ENCODE results near the gene RBBP5. TPM values are rescaled to one million over a fixed set of nuclear protein-coding genes. Genes with fewer than 3 reads are reported as not detected.

The RBBP5 gene
- total RNA-seq, 1 experiment from 2014 or later, result 19.0 TPM

DNA sequence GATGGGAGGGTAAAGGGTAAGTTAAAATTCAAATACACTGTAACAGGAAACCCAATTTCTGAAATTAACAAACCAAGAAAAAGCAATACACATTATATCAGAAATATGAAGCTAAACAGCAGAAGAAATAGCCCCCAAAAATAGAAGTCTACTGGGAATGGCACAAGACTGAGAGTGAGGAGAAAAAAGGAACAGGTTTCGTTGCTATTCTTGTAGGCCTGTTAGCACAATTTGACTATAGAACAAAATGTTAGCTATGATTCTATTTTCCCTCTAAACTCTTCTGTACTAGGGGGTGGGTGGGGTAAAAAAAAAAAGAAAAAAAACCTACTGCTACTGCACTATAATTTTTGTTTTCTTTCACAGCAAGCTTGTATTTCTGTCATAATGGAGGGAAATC lies 12.5 kb downstream of the RBBP5 start:
- Histone ChIP-seq H3K9me3 (no peaks in the 10 kb centered on the region), H3K36me3 (ENCODE audit: control insufficient read depth, insufficient read depth, low read length) (peaks cover 2% of the 10 kb centered on the region; the same call in 1 of the 2 replicates), H3K4me1 (no peaks in the 10 kb centered on the region), H3K4me3 (ENCODE audit: low read depth, low read length) (no peak overlapping the region), H3K27me3 (replicated peaks; ENCODE audit: control insufficient read depth, insufficient read depth, low read length) (no peaks in the 10 kb centered on the region)
- Mint-ChIP-seq H3K27me3 (ENCODE audit: insufficient read depth, unreplicated experiment) (no peaks in the 10 kb centered on the region), H3K27ac (ENCODE audit: unreplicated experiment) (no peak overlapping the region), H3K9me3 (ENCODE audit: unreplicated experiment) (no peaks in the 10 kb centered on the region), H3K4me1 (ENCODE audit: low read depth, unreplicated experiment) (no peaks in the 10 kb centered on the region), H3K4me3 (ENCODE audit: unreplicated experiment) (no peak overlapping the region), H3K36me3 (ENCODE audit: insufficient read depth, unreplicated experiment) (peaks cover 42% of the 10 kb centered on the region)
- BruUV-seq (replicated peaks), result no TSS peak
- CTCF ChIA-PET, result interaction anchor here (0.6 to 1.1 kb wide), 2 partner anchors 47 to 148 kb away, joined by 3 to 4 read pairs; no protein-coding TSS in a partner anchor
- POLR2A ChIA-PET, result no interaction called here
- TF ChIP-seq, protein P1, sequence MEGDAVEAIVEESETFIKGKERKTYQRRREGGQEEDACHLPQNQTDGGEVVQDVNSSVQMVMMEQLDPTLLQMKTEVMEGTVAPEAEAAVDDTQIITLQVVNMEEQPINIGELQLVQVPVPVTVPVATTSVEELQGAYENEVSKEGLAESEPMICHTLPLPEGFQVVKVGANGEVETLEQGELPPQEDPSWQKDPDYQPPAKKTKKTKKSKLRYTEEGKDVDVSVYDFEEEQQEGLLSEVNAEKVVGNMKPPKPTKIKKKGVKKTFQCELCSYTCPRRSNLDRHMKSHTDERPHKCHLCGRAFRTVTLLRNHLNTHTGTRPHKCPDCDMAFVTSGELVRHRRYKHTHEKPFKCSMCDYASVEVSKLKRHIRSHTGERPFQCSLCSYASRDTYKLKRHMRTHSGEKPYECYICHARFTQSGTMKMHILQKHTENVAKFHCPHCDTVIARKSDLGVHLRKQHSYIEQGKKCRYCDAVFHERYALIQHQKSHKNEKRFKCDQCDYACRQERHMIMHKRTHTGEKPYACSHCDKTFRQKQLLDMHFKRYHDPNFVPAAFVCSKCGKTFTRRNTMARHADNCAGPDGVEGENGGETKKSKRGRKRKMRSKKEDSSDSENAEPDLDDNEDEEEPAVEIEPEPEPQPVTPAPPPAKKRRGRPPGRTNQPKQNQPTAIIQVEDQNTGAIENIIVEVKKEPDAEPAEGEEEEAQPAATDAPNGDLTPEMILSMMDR (IDR thresholded peaks at IDR 0.05; ENCODE audit: insufficient read depth in 1 of 2, low read depth in 1 of 2, low read length in 1 of 2, severe bottlenecking in 1 of 2, unreplicated experiment in 1 of 2), result no peak
- no peak for DNase-seq
- intact Hi-C loops (cut with micrococcal nuclease; ENCODE audit: unreplicated experiment), result no loop called here

- Histone ChIP-seq H3K4me1 (no peaks in the 10 kb centered on the region), H3K27me3 (replicated peaks; ENCODE audit: control insufficient read depth, insufficient read depth, low read length) (no peaks in the 10 kb centered on the region), H3K36me3 (ENCODE audit: control insufficient read depth, insufficient read depth, low read length) (peaks cover 2% of the 10 kb centered on the region; the same call in 1 of the 2 replicates), H3K9me3 (no peaks in the 10 kb centered on the region), H3K4me3 (ENCODE audit: low read depth, low read length) (no peak overlapping the region)
- no peaks in the 10 kb centered on the region for H3K4me1 Mint-ChIP-seq (ENCODE audit: low read depth, unreplicated experiment)
- TF ChIP-seq, protein P1 (IDR thresholded peaks at IDR 0.05; ENCODE audit: insufficient read depth in 1 of 2, low read depth in 1 of 2, low read length in 1 of 2, severe bottlenecking in 1 of 2, unreplicated experiment in 1 of 2), result no peak
- intact Hi-C loops (cut with micrococcal nuclease; ENCODE audit: unreplicated experiment), result no loop called here
- BruUV-seq (replicated peaks), result no TSS peak
- no peak overlapping the region for H3K27ac Mint-ChIP-seq (ENCODE audit: unreplicated experiment)
- H3K27me3 Mint-ChIP-seq (ENCODE audit: insufficient read depth, unreplicated experiment), result no peaks in the 10 kb centered on the region
- ChIA-PET CTCF (no interaction called here), POLR2A (no interaction called here)
- H3K4me3 Mint-ChIP-seq (ENCODE audit: unreplicated experiment), result no peak overlapping the region
- no peak for DNase-seq
- no peaks in the 10 kb centered on the region for H3K9me3 Mint-ChIP-seq (ENCODE audit: unreplicated experiment)
- peaks cover 50% of the 10 kb centered on the region for H3K36me3 Mint-ChIP-seq (ENCODE audit: insufficient read depth, unreplicated experiment)
These were observed 13.3 kb downstream of the RBBP5 start for GRCh38 chr1:205108464-205108863.

DNA sequence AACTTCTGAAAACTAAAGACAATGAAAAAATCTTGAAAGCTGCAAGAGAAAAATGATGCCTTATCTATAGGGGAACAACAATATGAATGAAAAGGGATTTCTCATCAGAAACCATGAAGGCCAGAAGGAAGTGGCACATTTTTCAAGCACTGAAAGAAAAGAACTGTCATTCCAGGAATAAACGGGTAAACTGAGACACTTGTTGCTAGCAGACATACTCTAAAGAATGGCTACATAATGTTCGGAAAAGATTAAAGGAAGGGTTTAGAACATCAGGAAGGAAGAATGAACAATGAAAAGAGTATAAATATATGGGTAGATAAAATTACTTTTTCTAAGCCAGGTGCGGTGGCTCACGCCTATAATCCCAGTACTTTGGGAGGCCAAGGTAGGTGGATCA lies 14.5 kb downstream of the RBBP5 start:
- H3K4me3 Mint-ChIP-seq (ENCODE audit: unreplicated experiment), result no peak overlapping the region
- BruUV-seq (replicated peaks), result no TSS peak
- H3K27me3 ChIP-seq (replicated peaks; ENCODE audit: control insufficient read depth, insufficient read depth, low read length), result no peaks in the 10 kb centered on the region
- ChIA-PET CTCF (no interaction called here), POLR2A (no interaction called here)
- peaks cover 60% of the 10 kb centered on the region for H3K36me3 Mint-ChIP-seq (ENCODE audit: insufficient read depth, unreplicated experiment)
- H3K4me1 ChIP-seq, result no peaks in the 10 kb centered on the region
- H3K9me3 Mint-ChIP-seq (ENCODE audit: unreplicated experiment), result no peaks in the 10 kb centered on the region
- H3K36me3 ChIP-seq (ENCODE audit: control insufficient read depth, insufficient read depth, low read length), result peaks cover 2% of the 10 kb centered on the region
- intact Hi-C loops (cut with micrococcal nuclease; ENCODE audit: unreplicated experiment), result no loop called here
- TF ChIP-seq, protein P1 (IDR thresholded peaks at IDR 0.05; ENCODE audit: insufficient read depth in 1 of 2, low read depth in 1 of 2, low read length in 1 of 2, severe bottlenecking in 1 of 2, unreplicated experiment in 1 of 2), result no peak
- no peak for DNase-seq
- no peaks in the 10 kb centered on the region for H3K27me3 Mint-ChIP-seq (ENCODE audit: insufficient read depth, unreplicated experiment)
- no peaks in the 10 kb centered on the region for H3K9me3 ChIP-seq
- H3K27ac Mint-ChIP-seq (ENCODE audit: unreplicated experiment), result no peak overlapping the region
- no peak overlapping the region for H3K4me3 ChIP-seq (ENCODE audit: low read depth, low read length)
- no peaks in the 10 kb centered on the region for H3K4me1 Mint-ChIP-seq (ENCODE audit: low read depth, unreplicated experiment)

All from Caco-2 (cell line).